Activated CD8-positive, alpha-beta memory T cell treated with anti-CD3 and anti-CD28 coated beads, Interleukin-2, amount 50 U/mL, for 1 hour (primary cell): ENCODE measurements around the gene ETAA1.

Experiments used
- DNase-seq: peaks from one replicate; pipeline ENCODE4 v3.0.0-alpha.2; 2020; ENCODE audit errors: extremely low read depth

ETAA1 gene

DNA sequence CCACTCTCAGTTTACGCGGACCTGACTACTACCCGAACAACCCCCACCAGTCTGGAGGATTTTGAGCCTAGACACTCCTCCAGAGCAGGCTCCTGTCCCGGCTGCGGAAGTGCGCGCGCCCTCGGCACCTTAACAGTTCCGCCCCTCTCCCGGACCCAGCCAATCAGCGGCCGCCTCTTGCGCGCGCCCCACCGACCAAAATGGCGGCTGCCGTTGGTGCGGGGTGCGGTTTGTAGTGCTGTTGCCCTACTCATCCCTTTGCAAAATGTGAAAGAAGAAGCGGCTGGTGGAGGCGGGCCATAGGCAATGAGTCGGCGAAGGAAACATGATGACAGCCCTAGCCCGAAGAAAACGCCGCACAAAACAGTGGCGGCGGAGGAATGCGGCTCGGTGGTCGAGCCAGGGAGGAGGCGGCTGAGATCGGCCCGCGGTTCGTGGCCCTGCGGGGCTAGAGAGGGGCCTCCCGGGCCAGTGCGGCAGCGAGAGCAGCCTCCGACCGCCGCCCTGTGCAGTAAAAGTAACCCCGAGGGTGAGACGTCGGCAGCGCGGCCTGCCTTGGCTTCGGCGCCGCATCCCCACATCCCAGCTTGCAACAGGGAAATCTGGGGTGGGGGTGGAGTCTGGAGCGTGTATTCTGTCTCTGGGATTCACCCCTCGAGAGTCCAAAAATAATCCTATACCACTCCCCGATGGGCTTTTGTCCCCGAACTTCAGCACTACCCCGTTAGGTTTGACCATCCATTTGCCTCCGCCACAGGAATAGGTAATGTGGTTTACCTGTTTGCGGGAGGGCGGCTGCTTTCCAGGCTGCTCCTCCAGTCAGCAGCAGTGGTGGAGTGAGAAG, at the start of gene ETAA1:
ETAA1 (plus strand) TSS at position 191 of the 844 bp plus-strand sequence; CDS start at position 307, 116 bp downstream.
- DNase-seq: peak; percentile 74

DNA sequence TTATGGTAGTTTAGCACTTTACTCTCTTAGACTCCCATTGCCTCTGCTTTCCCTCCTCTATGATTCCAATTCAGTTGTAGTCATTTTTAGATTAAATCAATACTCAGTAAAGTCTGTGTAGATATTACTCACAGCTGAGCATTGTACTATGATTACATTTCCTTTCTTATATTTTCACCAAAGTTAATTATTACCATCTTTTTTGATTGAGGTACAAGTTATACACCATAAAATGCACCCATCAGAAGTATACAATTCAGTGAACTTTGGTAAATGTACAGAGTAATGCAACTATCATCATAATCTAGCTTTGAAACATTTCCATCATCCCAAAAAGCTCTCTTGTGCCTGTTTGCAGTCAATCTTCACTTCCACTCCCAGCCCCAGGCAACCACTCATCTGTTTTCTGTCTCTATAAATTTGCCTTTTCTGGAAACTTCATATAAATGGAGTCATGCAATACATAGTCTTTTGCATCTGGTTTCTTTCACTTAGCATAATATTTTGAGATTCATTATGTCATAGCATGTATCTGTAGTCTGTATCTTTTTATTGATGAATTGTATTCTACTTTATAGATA, 30.2 kb upstream of the ETAA1 start:
- no peak for DNase-seq

DNA sequence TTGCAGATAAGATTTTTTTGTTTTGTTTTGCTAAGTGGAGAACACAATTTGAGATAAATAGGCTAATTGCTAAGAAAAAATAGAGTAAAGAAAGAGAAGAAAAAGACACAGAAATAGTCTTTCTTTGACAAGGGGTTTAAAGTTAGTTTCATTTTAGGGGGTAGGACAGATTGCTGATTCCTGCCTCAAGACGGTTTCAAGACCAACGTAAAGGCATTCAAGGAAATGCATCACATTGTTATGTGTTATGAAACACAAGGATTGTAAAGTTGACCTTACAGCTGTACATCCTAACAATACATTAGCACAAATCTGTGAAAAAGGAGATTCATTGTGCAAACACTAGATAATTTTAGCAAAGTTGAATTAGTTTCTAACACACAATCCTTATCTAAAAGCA, 22.7 kb upstream of the ETAA1 start:
- no peak for DNase-seq

DNA sequence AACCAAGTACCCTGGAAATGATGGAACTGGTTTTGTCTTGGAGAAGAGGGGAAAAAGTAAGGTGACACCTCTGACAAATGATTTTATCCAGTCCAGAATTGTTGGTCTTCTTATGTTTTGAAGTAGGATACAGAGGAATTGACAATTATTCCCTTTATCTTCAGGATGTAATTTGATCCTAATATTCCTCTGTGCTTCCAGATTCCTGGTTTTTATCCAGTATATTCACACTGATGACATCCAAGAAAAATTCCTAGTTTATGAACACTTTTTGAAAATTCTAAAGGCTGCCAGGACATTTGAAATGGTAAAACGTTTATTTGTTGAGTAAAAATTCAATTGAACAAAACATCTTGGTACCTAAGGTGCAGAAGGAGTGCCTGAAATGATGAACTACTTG, 22.2 kb upstream of the ETAA1 start:
- no peak for DNase-seq

DNA sequence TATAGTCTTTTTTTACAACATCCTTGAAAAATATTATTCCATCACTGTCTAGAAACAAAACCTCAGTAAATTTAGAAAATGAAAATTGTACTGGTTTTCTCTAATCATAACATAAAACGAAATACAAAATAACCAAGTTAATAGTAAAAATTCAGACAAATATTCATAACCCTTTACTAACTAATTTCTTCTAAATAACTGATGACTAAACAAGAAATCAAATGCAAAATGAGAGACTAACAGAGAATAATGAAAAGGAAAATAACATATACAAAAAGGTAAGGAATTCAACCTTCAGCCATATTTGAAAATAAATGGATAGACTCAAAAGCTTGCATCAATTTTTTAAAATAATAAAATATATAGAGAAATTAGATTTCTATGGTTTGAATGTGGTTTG, 18.6 kb upstream of the ETAA1 start:
- DNase-seq: no peak

DNA sequence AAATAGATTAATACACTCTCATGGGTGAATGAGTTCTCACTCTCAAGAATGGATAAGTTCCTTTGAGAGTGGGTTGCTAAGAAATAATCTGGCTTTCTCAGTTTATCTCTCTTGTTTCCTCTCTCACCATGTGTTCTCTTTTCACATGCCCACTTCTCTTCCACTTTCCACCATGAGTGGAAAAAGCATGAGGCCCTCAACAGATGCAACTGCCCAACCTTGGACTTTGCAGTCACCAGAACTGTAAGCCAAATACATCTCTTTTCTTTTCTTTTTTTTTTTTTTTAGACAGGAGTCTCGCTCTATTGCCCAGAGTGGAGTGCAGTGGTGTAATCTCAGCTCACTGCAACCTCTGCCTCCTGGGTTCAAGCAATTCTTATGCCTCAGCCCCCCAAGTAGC, 18.1 kb upstream of the ETAA1 start:
- DNase-seq: no peak

DNA sequence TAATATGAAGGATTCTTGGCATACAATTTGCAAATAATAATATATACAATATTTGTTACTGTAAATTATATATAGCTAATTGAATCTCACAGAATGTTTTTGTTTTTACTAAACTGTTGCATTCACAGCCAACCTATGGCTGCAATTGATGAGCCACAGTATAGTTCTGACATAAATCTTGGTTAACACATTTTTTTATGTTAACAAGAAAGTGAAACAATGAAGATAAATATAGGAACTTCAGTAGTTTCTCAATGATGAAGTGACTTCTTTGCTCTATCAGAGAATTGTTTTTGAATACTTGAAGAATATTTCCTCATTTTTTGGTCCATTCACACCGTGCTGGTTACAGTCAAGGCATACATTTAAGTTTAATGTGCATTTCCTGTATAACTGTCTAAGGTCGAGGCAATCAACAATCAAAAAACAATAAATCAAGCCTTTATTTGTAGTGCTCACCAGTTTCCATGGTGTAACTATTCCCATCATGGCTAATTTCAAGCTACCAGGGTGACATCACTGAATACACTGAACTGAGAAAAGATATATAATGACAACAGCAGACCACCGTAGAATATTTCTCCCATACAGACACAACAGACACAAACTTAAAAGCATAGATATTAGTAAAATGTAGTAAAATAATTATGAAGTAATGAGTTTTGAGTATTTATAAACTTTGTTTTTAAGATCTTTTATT, 12.9 kb upstream of the ETAA1 start:
- no peak for DNase-seq

DNA sequence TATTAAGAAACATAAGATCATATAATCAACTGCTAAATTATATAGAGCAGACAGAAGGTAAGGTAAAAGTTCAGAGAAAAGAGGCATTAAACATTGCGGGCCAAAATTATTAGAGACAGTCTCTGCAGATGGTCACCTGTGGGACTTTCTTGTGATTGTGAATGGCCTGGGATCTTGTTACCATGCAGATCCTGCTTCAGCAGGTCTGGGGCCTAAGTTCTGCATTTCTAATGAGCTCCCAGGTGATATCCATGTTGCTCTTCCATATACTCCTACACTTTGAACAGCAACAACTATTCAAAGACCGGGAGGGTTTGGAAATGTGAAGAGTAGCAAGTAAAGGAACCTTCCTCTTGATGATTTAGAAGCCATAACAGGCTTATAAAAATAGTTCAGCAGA, 8.5 kb upstream of the ETAA1 start:
- DNase-seq: no peak

DNA sequence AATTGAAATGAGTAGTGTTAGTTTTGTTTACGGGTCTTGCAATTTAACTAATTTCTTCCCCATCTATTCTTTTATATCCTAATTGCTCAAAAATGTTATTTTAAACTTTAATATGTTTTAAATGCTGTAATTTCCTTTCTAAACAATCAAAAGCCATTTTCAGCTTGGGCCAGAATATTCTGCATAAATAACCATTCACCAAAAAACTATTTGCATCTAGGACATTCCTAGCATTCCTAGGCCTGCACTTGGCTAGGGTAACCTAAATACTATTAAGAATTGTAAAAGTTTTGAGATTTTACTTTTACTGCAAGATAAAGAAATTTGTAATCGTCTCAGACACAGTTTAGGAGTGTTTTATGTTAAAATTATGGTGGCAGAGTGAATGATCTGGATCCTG, 7.8 kb upstream of the ETAA1 start:
- no peak for DNase-seq

DNA sequence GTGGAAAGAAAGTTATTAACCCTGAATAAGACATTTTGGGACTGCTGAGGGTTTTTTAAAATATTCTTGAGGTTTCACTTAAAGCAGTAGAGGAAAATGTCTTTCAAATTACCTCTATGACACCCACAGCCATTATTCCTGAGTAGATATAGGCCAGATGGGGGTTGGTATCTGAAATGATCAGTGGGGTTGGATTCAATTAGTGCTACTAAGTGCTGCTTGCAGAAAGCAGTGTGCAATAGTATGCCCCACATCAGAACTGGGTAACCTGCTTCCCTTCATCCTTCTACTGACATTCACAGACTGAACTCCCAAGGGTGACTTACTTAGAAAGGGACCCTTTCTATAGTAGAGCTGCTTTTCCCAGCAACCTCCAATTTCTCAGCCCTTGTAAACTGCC, 7.3 kb upstream of the ETAA1 start:
- DNase-seq: no peak

DNA sequence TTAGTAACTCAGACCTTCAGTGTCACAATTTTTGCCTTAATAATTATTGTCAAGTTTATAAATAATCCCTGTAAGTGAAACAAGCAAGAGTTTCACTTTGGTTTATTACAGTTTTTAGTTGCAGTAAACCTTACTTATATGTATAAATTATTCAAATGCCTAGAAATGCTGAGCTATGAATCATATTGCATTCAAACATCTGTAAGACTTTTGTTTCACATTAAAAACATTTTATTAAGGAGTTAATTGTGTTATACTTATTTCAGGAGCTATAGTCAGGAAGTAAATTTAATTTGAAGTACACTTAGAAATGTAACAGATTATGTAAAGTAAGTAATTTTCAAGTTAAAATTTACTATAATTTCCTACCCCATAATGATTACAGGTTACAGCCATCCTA, 3.9 kb upstream of the ETAA1 start:
- no peak for DNase-seq

DNA sequence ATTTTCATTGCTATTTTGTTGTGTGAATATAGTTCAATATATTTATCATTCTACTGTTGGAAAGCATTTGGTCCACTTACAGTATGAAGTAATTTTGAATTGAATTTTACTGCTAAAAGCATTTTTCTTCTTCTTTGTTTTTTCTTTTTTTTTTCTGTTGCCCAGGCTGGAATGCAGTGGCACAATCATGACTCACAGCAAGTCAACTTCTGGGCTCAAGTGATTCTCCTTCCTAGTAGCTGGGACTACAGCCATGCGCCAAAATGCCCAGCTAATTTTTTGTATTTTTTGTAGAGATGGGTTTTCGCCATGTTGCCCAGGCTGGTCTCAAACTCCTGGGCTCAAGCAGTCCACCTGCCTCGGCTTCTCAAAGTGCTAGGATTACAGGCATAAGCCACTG, 2.4 kb upstream of the ETAA1 start:
- DNase-seq: no peak

DNA sequence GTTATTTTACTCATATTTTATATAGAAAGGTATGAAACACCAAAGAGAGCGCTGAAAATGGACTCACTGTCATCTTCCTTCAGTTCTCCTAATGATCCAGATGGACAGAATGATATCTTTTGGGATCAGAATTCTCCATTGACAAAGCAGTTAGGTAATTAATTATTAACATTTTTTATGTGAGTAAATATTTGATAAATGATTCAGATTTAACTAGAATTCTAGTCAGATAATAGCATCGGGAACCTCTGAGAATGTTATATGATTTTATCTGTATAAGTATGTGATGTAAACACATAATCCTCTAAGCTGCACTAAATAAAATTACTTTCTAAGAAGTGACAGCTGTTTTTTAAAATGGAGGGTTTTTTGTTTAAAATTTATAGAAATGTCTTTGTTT, 2.0 kb downstream of the ETAA1 start:
- no peak for DNase-seq

DNA sequence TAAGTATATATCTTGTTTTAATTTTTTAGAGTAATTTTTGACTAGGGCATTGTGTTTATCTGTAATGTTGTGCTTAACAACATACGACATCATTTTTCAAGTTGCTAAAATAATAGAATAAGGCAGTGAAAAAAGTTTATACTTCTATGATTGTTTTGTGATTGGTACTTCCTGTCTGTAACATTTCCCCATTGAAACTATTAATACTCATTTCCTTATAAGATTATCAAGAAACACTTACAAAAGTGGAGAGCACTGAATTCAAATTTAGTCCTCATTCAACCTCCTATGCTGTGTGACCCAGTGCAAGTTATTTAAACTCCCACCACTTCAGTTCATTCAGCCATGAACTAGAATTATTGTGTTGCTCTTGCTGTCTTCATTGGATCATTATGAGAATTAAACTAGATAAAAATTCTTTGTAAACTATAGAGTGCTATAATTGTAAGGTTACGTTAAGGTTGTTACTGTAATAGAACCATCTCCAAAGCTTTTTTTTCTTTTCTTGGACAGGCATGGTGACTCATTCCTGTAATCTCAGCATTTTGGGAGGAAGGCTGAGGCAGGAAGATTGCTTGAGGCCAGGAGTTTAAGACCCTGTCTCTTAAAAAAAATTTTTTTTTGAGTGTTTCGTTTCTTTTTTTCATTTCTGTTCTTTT, 2.8 kb downstream of the ETAA1 start:
- no peak for DNase-seq

DNA sequence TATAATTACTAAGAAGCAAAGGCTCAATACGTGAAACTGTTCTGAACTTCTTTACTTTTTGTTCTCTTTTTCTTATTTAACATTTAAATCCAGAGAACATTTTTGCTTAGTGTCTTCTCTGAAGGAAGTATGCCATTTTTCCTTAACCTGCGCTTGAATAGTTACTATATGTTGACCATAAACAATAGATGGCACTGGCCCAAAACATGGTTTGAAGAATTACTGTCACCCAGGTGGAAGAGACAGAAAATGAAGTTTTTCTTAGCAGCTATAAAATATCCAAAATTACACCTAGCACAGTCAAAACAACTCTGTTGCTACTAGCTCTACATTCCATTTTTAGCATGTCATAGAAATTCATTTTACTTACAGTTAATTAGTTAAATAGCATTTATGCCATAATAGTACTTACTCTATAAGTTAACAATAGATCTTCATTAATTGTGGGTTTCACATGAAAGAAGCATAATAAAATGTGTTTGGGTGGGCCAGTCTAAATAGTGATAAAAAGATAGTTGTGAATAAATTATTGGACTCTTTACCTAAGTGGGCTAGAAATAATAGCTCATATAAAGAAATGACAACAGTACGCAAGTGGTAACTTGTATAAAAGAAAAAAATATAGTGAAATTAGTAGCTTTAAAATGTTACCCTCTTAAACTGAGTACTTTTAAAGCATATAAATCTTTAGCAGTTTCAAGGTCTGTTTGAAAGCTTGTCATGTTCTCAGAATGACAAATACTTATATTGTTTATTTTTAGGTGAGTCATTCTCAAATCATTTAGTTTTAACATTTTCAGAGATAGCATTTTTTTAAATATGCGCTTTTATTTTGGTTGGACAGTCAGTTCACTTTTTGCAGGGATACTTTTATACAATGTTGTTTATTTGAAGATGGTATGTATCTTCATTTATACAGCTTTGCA, 3.7 kb downstream of the ETAA1 start:
- no peak for DNase-seq

DNA sequence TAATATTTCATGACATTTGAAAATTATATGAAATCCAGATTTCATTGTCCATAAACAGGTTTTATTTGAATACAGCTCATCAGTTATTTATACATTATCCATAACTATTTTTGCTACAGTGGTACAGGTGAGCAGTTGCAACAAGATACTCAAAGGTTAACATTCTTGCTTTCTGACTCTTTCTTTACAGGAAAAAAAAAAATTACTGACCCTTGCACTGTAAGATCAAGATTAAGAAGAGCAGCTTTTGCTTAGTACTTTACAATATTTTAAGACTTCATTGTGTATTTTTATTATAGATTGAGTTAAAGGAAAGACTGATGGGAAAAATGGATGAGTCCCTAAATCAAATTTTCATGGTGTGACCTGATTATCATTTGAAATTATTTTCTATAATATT, 11.2 kb downstream of the ETAA1 start:
- no peak for DNase-seq

DNA sequence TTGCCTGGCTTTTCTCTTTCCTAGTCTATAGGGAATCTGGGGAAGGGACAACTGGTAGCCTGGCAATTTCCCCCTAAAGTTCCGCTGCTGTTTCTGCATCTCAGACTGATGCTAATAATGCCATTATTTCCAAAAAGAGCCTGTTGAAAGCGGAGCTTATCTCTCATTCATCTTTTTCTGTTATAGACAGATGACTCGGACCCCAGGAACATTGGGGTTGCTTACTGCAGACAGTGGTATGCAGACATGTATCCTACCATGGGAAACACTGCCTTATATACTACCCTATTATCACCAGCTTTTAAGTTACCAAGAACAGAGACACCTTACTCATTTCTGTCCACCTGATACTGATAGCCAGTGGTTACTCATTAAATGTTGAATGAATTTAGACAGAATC, 15.3 kb downstream of the ETAA1 start:
- no peak for DNase-seq

DNA sequence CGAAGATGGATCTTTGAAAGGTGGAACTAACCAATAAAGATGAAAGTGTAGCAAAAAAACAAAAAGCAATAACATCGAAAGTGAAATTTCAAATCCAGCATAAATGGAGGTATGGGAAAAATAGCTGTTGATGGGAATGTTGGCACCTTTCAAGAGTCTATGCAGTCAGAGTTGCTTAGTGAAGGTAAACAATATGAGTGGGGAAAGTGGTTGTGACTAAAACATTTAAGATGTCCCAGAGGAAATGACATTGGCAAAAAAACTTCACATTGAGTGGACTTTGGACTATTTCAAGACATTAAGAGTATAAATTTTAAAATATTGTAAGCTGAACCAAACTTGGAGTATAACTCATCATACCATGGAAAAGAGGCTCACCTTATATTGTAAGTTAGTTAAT, 17.7 kb downstream of the ETAA1 start:
- no peak for DNase-seq

DNA sequence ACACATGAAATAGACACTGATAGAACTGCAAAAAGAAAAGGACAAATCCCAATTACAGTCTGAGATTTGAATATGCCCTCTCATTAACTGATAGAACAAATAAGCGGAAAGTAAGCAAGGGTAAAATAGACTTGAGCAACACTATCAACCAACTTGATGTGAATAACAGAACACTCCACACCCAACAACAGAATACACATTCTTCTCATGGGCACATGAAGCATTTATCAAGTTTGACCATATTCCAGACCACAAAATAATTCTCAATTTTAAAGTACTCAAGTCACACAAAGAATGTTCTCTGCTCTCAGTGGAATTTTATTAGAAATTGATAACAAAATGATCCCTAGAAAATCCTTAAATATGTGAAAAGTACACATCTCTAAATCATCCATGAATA, 19.0 kb downstream of the ETAA1 start:
- no peak for DNase-seq

DNA sequence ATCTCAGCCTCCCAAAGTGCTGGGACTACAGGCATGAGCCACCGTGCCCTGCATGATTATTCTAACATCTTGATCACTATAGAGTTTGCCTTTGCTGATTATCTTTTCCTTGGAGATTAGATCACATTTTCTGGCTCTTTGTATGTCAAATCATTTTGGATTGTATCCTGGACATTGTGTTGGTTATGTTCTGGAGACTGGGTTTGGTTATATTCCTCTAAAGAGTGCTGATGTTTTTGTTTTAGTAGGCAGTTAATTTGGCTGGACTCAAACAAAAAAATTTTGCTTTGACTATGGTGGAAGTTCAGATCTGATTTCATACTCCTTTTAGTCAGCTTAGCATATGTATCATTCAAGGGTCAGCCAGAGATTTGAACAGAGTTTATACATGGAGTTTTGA, 26.4 kb downstream of the ETAA1 start:
- no peak for DNase-seq

DNA sequence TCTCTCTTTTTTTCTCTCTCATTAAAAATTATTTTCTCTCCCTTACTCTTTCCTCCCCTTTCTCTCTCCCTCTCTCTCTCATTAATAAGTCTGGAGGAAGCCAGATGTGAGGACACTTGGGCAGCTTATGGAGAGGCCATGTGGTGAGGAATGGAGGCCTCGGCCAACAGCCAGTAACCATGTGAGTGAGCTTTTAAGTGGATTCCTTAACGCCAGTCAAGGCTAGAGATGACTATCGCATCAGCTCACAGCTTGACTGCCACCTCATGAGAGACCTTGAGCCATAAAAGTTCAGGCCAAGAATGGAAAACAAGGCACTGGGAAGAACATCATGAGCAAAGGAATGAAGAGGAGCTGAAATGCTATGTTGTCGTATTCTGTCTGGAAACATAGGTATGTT, 39.1 kb downstream of the ETAA1 start:
- no peak for DNase-seq
